HG03175 (cell line): ENCODE data around the gene CDC42BPG.

Experiments
- ATAC-seq: cut with Tn5 transposase; IDR thresholded peaks from one replicate; pipeline ENCODE4 v1.9.1; 2021; ENCODE audit warnings: mild to moderate bottlenecking, moderate library complexity; ENCODE audit not compliant: unreplicated experiment

Gene CDC42BPG

GRCh38 chr11:64790205-64791095 is 54.0 kb downstream of the CDC42BPG start:
- ATAC-seq, result no peak

GRCh38 chr11:64789331-64790204 is 54.9 kb downstream of the CDC42BPG start:
- ATAC-seq, result no peak

- no peak for ATAC-seq
These were observed 55.9 kb downstream of the CDC42BPG start for GRCh38 chr11:64788321-64789215.

- no peak for ATAC-seq
These were observed 56.7 kb downstream of the CDC42BPG start for GRCh38 chr11:64787526-64788320.

- no peak for ATAC-seq
These were observed 58.1 kb downstream of the CDC42BPG start for GRCh38 chr11:64786308-64786707.

GRCh38 chr11:64784813-64785581 is 59.5 kb downstream of the CDC42BPG start:
- ATAC-seq, result no peak

- peak; percentile 84 for ATAC-seq
These were observed 65.8 kb downstream of the CDC42BPG start, which contains the start of gene SF1 for GRCh38 chr11:64778473-64779298. Gene SF1 (minus strand): TSS chr11:64778542. CDS start chr11:64778392, 150 bp downstream.

- ATAC-seq, result peak; percentile 11
These were observed 66.3 kb downstream of the CDC42BPG start for GRCh38 chr11:64778223-64778472.

GRCh38 chr11:64777449-64778222 is 66.8 kb downstream of the CDC42BPG start:
- no peak for ATAC-seq

- no peak for ATAC-seq
These were observed 67.6 kb downstream of the CDC42BPG start for GRCh38 chr11:64776875-64777274.

GRCh38 chr11:64776425-64776824 is 68.0 kb downstream of the CDC42BPG start:
- no peak for ATAC-seq

GRCh38 chr11:64774144-64774543 is 70.3 kb downstream of the CDC42BPG start:
- ATAC-seq, result no peak
